ENCODE data around the gene GSK3A.

The GSK3A gene

DNA sequence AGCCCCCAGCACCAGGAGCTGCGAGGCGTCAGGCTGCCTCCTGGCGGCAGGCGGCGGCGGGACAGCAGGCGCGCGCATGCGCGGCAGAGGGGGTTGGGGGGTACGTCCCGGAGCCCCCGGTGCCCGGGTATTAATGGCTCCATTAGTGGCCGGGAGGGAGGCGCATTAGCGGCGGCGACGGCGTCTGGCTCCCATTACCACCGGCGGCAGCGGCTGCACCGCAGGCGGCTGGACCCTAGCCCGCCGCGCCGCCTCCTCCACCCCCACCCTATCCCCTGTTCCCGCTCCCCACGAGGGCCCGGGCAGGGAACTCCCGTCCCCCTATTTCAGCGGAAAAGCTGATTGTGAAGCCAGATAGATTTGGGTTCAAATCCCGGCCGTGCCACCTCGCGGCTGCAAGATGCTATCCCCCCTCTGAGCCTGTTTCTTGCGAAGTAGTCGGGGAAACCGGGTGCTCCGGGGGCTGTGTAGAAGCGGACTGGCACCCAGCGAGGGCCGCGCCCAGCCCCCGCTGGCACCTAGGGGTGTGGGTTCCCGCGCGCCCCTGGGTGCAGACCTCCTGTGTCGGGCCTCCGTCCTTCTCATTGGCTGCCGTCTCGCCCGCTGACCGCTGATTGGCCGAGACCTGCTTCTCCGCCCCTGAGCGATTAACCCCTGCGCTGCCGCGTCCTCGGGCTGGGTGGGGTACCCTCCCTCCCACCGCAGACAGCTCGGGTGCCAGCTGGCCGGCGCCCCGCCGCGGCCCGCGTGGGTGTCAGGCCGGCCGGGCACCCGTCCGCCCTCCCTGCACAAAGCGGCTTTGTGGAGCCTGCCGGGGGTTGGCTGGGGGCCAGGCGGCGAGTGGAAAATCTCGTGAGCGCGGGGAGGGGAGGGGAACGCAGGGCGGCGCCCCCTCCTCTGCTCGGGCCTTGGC, 37.8 kb upstream of the GSK3A start:
- DNase-seq, result peak; percentile 95

DNA sequence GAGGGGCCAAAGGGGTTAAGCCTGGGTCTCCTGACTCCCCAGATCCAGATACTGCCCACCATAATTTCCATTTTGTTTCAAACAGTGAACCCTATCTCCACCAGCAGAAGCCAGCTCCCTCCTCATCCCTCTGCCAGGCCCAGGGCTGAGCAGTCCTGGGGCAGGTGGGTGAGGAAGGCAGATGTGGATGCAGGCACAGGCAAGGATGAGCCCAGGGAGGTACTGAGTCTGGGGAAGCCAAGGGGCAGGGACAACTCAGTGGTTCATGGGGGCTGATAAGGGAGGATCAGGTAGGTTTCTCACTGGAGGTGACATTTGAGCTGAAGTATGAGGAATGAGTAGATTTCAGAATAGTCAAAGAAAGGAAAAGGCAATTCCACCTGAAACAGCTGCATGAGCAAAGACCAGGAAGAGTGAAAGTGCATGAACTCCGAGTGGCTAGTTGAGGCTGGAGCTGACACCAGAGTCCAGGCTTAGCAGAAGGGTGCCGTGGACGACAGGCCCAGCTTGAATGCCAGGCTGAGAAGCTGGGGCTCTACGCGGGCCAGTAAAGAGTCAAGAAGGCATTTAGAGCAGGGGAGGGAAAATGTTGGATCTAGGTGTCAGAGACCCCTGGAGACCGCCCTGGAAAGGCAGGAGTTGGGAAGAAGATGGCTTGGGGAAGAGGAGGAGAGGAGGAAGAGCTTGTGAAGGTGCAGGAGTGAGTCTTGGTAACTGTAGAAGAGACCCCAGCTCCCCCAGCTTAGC, 36.9 kb upstream of the GSK3A start:
- peak; percentile 50 for DNase-seq

DNA sequence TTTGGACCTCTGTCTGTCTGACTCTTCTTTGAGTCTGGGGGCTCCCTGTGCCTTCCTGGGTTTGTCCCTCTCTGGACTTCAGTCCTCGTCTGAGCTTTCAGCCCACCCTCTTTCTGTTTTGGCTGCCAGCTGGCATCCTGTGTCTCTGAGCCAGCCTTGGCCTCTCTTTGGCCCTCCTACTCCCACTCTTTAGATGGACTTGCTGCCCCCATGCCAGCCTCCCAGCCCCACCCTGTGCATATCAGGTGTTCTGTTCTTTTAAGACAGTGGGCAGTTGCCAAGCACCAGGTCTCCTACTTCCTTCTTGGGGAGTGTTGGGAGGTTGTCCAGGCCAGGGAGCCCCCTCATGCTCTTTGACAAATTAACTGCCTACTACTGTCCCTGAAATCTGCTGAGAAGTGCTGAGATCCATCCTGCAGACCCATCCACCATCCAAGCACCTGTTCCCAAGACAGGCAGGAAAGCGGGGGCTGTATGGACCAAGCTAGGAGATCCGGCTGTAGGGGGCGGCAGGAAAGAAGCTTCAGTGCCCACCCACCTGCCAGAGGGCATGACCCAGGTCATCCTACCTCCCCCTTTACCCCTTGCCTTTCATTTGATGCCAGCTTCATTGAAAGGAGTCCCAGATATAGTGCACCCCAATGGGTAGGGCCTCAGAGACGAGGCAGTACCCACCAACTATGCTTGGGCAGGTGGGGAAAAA, 36.2 kb upstream of the GSK3A start:
- DNase-seq, result no peak

DNA sequence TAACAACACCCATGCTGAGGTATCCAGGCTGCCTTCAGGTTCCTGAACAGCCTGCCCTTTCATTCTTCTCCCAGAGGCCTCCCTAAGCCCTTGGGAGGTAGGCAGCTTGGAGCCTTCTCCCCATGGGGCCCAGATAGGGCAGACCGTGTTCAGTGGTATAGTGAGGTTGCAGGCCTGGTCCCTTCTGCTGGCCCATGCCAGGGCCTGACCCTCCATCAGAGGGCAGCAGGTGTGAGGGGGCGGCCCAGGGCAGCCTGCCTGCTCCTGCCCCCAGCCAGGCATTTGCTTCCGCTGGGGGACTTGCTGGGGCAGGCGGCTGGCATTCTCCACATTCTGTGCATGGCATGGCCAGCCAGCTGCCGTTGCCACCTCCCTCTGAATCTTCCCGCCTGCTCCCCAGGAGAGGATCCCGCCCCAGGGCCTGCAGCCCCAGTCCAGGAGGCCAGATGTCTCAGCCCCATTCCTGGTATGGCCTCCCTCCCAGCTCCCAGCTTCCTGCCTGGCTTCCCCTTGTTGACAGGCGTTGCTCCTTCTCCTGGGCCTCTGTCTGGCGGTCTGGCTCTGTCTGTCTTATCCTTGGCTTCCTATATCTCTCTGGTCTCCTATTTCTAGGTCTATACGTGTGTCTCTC, 35.5 kb upstream of the GSK3A start:
- DNase-seq, result no peak

DNA sequence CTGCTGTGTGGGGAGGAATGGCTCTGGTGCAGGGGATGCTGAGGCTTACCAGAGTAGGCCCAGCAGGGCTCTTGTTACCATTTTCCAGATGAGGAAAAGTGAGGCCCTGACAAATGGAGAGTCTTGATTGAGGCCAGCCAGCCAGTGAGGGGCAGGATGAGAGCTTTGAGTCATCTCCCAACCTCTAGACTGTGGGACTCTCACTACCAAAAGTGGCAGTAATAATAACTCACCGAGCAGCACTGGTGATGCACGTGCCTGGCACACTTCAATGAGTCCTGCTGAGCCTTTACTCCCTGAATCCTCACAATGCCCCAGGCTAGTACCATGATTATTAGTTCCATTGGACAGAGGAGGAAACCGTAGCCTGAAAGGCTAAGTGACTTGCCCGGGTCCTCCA, 34.4 kb upstream of the GSK3A start:
- DNase-seq, result no peak

DNA sequence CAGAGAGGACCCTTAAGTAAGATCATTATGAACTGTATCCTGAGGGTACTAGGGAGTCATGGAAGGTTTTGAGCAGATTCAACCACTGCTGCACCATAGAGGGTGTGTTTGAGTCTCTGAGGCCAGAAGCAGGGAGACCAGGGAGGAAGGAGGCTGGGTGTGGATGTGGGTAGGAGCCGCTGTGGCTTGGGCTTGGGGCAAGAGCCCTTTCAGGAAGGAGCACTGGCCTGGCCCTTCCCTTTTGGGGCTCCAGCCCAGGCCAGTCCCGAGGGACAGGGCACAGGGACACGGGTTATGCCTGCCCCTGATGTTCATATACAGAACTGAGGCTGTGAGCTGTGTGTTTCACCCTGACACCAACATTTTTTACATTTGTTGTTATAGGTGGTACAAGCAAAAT, 33.9 kb upstream of the GSK3A start:
- DNase-seq, result no peak

DNA sequence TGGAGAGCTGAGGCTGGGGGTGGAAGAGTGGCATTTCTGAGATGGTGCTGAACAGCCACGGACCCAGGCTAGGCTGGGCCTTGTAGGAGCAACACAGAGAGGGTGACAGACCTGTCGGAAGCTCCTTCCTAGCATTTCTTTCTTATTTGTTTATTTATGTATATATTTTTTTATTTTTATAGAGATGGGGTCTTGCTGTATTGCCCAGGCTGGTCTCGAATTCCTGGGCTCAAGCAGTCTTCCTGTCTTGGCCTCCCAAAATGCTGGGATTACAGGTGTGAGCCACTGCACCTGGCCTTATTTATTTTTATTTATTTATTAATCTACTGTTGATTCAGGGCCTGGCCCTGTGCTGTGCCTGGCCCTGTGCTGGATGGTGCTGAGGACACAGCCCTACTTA, 33.1 kb upstream of the GSK3A start:
- DNase-seq, result no peak

DNA sequence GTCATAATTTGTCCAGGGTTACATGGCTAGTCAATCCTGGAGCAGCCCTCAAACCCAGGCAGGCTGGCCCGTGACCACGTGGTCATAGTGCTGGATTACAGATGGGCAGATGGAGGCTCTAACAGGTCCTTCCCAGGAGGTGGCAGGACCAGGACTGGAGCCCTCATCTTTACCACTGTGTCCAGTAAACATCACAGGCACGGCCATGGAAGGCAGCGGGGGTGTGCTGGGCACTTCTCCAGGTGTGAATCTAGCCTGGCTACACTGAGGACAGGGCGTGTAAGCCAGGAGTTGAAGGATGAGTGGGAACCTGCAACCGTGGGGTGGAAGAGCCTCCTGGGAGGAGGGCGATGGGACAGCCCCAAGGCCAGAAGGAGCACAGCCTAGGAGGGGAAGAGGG, 32.7 kb upstream of the GSK3A start:
- DNase-seq, result no peak

DNA sequence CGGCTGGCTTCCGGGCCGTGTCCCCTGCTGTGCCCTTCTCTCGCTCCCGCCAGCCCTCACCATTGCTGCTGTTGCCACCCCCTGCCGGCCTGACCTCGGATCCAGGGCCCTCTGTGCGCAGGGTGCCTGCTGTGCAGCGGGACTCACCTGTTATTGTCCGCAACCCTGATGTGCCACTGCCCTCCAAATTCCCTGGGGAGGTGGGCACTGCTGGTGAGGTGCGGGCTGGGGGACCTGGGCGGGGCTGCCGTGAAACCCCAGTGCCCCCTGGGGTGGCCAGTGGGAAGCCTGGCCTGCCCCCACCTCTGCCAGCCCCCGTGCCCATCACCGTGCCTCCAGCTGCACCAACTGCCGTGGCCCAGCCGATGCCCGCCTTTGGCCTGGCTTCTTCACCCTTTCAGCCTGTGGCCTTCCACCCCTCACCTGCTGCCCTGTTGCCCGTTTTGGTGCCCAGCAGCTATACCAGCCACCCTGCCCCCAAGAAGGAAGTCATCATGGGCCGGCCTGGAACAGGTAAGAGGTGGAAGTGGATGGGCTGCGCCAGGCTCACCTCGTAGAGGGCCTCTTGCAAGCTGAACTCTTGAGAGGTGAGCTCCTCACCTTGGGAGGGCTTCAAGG, 31.8 kb upstream of the GSK3A start:
- no peak for DNase-seq

DNA sequence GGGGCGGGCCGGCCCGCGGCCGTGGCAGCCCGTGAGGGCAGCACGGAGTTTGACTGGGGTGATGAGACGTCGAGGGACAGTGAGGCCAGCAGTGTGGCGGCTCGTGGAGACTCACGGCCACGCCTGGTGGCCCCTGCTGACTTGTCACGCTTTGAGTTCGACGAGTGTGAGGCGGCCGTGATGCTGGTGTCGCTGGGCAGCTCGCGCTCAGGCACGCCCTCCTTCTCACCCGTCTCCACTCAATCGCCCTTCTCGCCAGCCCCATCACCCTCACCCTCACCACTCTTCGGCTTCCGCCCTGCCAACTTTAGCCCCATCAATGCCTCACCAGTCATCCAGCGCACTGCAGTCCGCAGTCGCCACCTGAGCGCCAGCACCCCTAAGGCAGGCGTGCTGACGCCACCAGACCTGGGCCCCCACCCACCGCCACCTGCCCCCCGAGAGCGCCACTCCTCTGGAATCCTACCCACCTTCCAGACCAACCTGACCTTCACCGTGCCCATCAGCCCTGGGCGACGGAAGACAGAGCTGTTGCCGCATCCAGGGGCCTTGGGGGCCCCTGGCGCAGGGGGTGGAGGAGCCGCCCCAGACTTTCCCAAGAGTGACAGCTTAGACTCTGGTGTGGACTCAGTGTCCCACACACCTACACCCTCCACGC, 31.1 kb upstream of the GSK3A start:
- DNase-seq, result no peak

DNA sequence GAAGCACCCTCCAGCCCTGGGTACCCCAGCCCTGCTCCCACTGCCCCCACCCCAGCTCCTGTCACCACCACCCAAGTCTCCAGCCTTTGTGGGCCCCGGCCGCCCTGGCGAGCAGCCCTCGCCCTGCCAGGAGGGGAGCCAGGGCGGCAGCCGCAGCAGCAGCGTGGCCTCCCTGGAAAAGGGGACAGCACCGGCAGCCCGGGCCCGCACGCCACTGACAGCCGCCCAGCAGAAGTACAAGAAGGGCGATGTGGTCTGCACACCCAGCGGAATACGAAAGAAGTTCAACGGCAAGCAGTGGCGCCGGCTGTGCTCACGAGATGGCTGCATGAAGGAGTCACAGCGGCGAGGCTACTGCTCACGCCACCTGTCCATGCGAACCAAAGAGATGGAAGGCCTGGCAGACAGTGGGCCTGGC, 30.6 kb upstream of the GSK3A start:
- DNase-seq, result no peak

DNA sequence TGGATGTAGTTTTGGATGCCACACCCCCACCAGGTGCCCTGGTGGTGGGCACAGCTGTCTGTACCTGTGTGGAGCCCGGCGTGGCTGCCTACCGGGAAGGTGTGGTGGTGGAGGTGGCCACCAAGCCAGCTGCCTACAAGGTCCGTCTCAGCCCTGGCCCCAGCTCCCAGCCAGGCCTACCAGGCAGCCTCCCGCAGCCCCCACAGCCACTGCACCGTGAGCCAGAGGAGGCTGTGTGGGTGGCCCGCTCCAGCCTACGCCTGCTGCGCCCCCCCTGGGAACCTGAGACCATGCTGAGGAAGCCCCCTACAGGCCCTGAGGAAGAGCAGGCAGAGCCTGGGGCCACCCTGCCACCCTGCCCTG, 30.1 kb upstream of the GSK3A start:
- no peak for DNase-seq

DNA sequence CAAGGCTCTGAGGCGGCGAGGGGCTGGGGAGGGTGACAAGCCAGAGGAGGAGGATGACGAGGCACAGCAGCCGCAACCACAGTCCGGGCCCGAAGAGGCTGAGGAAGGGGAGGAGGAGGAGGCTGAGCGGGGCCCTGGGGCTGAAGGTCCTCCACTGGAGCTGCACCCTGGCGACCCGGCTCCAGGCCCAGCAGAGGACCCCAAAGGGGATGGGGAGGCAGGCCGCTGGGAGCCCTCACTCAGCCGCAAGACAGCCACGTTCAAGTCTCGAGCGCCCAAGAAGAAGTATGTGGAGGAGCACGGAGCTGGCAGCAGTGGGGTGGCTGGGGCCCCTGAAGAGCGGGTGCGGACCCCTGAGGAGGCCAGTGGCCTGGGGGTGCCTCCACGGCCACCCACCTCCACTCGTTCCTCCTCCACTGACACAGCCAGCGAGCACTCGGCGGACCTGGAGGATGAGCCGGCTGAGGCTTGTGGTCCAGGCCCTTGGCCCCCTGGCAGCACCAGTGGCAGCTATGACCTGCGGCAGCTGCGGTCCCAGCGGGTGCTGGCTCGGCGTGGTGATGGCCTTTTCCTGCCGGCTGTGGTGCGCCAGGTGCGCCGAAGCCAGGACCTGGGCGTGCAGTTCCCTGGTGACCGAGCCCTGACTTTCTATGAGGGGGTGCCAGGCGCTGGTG, 29.6 kb upstream of the GSK3A start:
- DNase-seq, result no peak

DNA sequence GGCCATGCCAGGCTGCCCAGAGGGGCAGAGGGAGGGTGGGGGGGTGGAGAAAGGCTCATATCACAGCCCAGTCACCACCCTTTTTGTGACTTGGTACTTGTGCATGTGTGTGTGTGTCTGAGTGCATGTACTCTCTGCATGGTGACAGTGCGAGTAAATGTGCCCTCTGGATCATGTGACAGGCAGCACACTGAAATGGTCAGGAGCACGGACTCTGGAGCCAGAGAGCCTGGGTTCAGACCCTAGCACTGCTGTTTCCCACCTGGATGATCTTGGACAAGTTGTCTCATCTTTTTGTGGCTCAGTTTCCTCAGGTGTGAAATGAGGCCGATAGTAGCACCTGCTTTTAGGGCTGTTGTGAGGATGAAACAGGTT, 28.6 kb upstream of the GSK3A start:
- no peak for DNase-seq

DNA sequence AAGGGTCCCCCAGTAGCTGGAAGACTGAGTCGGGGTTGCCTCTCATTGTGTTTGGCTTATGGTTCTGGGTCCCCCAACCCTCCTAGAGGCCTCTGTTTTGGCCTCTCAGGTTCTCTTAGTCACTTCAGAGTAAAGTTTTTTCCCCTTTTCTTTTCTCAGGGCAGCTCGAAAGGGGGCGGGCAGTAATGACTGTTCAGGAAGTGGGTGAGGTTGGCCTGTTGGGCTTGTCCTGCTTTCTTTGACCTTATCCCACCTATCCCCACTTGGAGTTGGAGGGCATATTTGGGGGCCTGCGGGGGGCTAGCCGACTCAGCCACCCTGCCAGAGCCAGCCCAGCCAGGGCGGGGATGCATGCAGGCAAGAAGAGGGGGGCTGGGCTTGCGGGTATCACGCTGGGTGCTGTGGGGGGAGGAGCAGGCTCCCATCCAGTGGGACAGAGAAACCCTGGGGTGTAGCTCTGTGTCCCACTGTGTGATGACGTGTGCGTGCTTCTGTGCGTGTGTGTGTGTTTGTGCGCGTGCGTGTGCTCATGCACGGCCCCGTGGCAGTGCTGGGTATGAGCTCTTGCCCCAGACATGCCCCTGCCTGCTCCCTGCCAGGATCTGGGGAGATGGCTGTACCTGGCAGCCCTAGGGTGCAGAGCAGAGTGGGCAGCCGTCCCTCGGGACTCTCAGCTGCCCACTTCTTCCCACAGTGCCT, 28.1 kb upstream of the GSK3A start:
- peak; percentile 82 for DNase-seq

DNA sequence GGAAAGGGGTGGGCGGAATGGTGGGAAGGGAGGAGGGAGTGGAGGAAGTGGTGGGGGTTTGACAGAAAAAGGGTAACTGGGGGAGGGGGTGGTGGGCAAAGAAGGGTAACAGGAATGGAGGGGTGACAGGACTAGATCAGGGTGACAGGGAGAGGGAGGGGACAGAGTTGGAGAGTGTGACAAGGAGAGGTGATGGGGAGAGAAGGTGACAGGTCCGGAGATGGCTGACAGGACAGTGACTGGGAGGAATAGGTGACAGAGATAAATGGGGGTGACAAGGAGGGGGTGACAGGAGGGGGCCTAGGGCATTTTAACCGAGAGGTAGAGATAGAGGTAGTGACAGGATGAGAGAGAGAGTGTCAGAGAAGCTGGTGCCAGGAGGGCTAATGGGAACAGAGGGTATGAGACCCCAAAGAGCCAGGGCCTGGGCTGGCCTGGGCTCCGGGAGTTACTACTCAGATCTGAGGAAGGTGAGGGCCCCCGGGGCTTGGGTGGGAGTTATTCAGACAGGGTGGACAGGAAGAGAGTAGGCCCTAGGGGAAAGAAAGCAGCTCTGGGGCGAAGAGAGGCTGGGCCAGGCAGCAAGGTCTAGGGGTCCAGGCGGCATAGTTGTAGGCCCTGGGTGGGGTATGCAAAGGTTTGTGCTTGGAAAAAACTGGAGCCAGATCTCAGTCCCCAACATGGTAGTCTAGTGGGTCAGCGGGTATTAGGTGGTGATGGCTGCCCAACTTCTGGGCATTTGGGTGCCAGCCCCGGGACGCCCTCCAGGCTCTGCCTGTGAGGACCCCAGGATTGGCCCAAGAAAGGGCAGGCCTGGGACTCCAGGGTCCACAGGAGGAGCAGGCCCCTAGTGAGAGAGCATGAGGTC, 27.3 kb upstream of the GSK3A start:
- no peak for DNase-seq

DNA sequence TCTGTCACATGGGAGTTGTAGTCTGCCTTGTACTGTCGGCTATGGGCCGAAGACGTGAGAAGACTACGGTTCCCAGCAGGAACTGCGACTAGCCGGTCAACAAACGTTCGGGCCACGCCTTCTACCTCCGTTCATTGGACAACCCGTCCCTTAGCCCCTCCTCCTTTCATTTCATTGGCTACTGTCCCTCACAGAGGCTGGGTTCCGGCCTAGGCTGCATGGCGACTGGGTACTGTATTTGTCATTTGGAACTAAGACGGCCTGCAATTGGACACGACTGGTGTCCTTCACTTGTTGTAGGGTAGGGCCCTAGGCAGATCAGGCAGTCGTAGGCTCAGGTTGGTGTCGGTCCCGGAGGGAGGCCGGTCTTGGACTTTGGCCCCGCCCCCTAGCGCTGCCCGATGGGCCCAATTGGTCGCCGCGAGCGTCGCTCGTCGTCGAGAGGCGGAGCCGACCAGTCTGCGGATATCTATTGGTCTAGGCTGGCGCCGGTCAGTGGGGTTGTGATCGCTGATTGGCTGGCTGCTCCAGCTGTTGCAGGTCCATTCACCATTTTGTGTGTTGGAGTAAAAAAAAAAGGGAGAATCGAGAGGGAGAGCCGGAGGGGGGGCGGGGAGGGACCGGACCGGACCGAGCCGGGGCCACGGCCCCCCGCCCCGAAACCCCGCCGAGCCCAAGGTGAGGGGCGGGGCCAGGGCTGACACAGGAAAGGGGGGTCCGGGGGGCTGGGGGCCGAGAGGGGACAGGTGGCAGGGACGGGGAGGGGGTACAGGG, 26.5 kb upstream of the GSK3A start, which contains the start of gene CIC:
TSS of gene CIC (plus strand) at position 549 of the 774 bp plus-strand sequence. CDS start 2,532 bp downstream, outside the sequence.
- DNase-seq, result peak; percentile 99

DNA sequence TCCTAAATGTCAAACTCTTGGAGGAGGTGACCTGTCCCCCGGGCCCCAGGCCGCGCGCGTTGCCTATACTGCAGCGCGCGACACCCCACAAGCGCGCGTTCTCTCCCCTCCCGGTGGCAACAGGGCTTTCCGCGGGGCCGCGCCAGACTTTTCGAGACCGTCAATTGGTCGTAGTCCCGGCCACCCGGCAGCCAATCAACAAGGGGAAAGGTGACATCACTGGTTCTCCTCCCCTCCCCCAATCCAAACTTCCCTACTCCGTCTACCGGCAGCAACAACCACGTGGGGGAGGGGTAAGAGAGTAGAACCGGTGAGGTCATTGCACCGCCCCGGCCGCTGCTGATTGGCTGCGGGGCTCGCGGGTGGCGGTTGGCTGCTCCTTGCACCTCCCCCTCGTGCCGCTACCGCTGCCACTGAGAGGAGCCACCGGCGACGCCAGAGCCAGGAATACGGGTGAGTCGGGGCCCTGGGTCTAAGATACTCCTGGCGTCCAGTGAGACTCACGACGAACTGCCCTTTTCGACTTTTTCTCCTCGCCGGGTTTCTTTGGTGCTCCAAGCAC, 25.8 kb upstream of the GSK3A start:
- peak; percentile 96 for DNase-seq

Data from activated CD8-positive, alpha-beta memory T cell treated with anti-CD3 and anti-CD28 coated beads, Interleukin-2, amount 50 U/mL, for 48 hours (primary cell).